DOHH2 (cell line): Measurements from ENCODE around the gene ADM.

Experiments
- H3F3A ChIP-seq: fragments of 200-600 bp; sonication (generic), shearing (Covaris generic); 2 replicates; pipeline ENCODE4 v1.6.0; 2016; ENCODE audit warnings: antibody characterized with exemption, mild to moderate bottlenecking; ENCODE audit not compliant: control insufficient read depth, insufficient read depth
- H3K27ac ChIP-seq: fragments of 200-600 bp; sonication (generic); 2 replicates; pipeline ENCODE4 v1.5.1; 2014; ENCODE audit warnings: low read depth, mild to moderate bottlenecking, low read length, moderate library complexity
- H3K27me3 ChIP-seq: fragments of 200-600 bp; sonication (generic); 2 replicates; pipeline ENCODE4 v1.6.1; 2014; ENCODE audit warnings: mild to moderate bottlenecking, low read length, mixed read lengths; ENCODE audit not compliant: control insufficient read depth
- H3K36me3 ChIP-seq: fragments of 200-600 bp; sonication (generic); 2 replicates; pipeline ENCODE4 v1.6.1; 2014; ENCODE audit warnings: mild to moderate bottlenecking, low read length, moderate library complexity, mixed read lengths; ENCODE audit not compliant: control insufficient read depth
- H3K4me1 ChIP-seq: fragments of 200-600 bp; sonication (generic); 2 replicates; pipeline ENCODE4 v1.6.1; 2014; ENCODE audit warnings: mild to moderate bottlenecking, low read length, mixed read lengths; ENCODE audit not compliant: control insufficient read depth
- H3K4me2 ChIP-seq: fragments of 200-600 bp; sonication (generic); 2 replicates; pipeline ENCODE4 v1.6.0; 2014; ENCODE audit warnings: mild to moderate bottlenecking, low read length, moderate library complexity
- H3K4me3 ChIP-seq: fragments of 200-600 bp; sonication (generic); 2 replicates; pipeline ENCODE4 v1.5.1; 2014; ENCODE audit warnings: mild to moderate bottlenecking, low read length, mixed read lengths
- H3K79me2 ChIP-seq: fragments of 200-600 bp; sonication (generic); 2 replicates; pipeline ENCODE4 v1.6.1; 2014; ENCODE audit warnings: mild to moderate bottlenecking, low read length, mixed read lengths; ENCODE audit not compliant: control insufficient read depth
- H3K9me2 ChIP-seq: fragments of 200-600 bp; sonication (generic); replicated peaks from 2 replicates; pipeline ENCODE4 v1.6.1; 2014; ENCODE audit warnings: mild to moderate bottlenecking, low read length, mixed read lengths; ENCODE audit not compliant: control insufficient read depth
- H3K9me3 ChIP-seq: fragments of 200-600 bp; sonication (generic); 2 replicates; pipeline ENCODE4 v1.6.1; 2014; ENCODE audit warnings: antibody characterized with exemption, low read length, mixed read lengths; ENCODE audit not compliant: control insufficient read depth, insufficient read depth
- H4K20me1 ChIP-seq: fragments of 200-600 bp; sonication (generic); 2 replicates; pipeline ENCODE4 v1.6.0; 2014; ENCODE audit warnings: low read depth, mild to moderate bottlenecking, antibody characterized with exemption, low read length, moderate library complexity; ENCODE audit not compliant: control insufficient read depth, insufficient read depth
- EZH2phosphoT487 ChIP-seq: fragments of 200-600 bp; sonication (generic); IDR thresholded peaks from 2 replicates; pipeline ENCODE4 v1.6.1; 2017; ENCODE audit warnings: borderline replicate concordance, mild to moderate bottlenecking, antibody characterized with exemption, low read length, moderate library complexity, mixed read lengths
- TF ChIP-seq, protein P1 (sequence below): fragments of 200-600 bp; sonication (generic); IDR thresholded peaks from one replicate; pipeline ENCODE4 v1.5.1; 2014; ENCODE audit warnings: antibody characterized with exemption, mild to moderate bottlenecking, low read depth, low read length; ENCODE audit not compliant: poor library complexity, severe bottlenecking

ADM gene

DNA sequence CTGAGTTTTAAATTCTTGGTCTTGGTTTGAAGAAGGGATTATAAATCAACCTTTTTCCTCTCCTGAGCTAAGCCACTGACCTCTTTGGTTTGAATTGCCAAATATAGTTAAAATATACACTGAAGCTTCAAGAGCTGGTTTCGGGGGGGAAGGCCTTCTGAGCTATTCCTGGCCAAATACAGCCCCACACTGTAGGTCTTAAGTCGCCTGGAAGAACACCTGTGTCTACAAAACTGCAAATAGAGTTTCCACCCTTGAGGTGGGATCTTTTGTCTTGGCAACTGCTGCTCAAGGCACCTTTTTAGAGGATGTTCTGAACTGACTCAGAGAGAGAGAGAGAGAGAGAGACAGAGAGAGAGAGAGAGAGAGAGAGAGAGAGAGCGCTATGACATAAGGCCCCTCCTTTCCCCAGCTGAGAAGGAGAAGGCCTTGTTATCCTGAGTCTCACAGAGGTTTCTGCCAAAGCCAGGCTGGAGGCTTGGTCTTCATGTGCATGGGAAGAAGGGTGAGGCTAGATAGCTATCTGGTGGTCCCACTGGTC lies 5.5 kb downstream of the ADM start:
- Histone ChIP-seq H3K9me3 (no peaks in the 10 kb centered on the region), H3K36me3 (no peaks in the 10 kb centered on the region), H3K79me2 (no peaks in the 10 kb centered on the region), H3K9me2 (no peaks in the 10 kb centered on the region), H3K27me3 (peaks cover 28% of the 10 kb centered on the region), H3K4me3 (no peak overlapping the region), H3K4me1 (peaks cover 57% of the 10 kb centered on the region), H3F3A (0 out of 2 replicates have a peak, but pooled peaks cover 4% of the 10 kb centered on the region), H3K4me2 (peak overlapping the region; percentile 20), H3K27ac (no peak overlapping the region), H4K20me1 (no peaks in the 10 kb centered on the region)
- TF ChIP-seq, protein P1, sequence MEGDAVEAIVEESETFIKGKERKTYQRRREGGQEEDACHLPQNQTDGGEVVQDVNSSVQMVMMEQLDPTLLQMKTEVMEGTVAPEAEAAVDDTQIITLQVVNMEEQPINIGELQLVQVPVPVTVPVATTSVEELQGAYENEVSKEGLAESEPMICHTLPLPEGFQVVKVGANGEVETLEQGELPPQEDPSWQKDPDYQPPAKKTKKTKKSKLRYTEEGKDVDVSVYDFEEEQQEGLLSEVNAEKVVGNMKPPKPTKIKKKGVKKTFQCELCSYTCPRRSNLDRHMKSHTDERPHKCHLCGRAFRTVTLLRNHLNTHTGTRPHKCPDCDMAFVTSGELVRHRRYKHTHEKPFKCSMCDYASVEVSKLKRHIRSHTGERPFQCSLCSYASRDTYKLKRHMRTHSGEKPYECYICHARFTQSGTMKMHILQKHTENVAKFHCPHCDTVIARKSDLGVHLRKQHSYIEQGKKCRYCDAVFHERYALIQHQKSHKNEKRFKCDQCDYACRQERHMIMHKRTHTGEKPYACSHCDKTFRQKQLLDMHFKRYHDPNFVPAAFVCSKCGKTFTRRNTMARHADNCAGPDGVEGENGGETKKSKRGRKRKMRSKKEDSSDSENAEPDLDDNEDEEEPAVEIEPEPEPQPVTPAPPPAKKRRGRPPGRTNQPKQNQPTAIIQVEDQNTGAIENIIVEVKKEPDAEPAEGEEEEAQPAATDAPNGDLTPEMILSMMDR = no peak
- TF ChIP-seq EZH2phosphoT487 = no peak

DNA sequence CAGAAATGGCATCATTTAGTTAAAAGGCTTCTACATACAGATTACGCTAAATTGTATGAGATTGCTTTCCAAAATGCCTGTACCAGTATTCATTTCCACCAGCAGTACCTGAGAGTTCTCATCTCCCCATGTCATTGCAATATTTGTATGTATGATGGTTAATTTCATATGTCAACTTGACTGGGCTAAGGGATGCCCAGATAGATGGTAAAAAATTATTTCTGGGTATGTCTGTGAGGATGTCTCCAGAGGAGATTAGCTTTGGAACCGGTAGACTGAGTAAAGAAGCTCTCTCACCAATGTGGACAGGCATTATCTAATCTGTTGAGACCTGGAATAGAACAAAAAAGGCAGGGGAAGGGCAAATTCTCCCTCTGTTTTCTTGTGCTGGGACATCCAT lies 6.9 kb downstream of the ADM start:
- peaks cover 4% of the 10 kb centered on the region; the same call in 1 of the 2 replicates for H3F3A ChIP-seq
- no peak overlapping the region for H3K4me2 ChIP-seq

DNA sequence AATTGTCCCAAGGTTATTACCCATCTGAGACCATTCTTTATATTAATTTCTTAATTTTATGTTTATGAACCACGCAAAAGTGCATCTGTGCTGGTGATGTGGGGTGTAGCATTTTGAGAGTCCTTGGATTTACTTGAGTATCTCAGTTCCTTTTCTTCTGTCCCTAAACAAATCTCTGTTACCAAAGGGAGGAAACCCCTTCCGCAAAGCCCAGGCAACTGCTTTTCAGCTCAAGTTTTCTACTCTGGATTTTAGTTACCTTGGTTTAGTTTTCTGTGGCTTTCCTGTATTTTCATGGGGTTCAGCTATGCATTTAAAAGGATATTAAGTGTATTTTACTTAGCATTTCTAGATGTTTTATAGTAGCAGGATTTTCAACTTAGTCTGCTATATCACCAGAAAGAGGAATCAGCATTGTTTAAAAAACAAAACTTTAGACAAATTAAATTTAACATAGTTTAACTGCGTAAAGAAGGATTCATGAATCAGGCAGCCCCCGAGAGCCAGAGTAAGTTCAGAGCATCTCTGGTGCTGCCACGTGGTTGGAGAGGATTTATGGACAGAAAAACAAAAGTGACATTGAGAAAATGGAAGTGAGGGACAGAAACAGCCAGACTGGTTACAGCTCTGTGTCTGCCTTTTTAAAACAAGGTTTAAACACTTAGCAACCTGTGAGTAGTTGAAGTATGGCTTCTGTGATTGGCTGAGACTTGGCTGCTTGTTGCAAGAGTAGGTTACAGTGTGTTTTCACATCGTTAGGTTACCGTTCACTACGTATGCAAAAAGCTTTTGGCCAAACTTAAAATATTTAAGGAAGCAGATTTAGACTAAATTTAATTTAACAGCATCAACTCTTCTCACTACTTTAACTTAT lies 9.6 kb downstream of the ADM start:
- Histone ChIP-seq H4K20me1 (no peaks in the 10 kb centered on the region), H3F3A (no peaks in the 10 kb centered on the region; the same call in 1 of the 2 replicates), H3K4me2 (peak overlapping the region; percentile 61), H3K9me3 (no peaks in the 10 kb centered on the region), H3K4me1 (peaks cover 39% of the 10 kb centered on the region), H3K27me3 (no peaks in the 10 kb centered on the region), H3K79me2 (no peaks in the 10 kb centered on the region), H3K36me3 (peaks cover 3% of the 10 kb centered on the region; the same call in 1 of the 2 replicates), H3K9me2 (no peaks in the 10 kb centered on the region), H3K4me3 (peak overlapping the region; percentile 60), H3K27ac (no peak overlapping the region)
- TF ChIP-seq, protein P1 = no peak

More for the DNA sequence above, 6.9 kb downstream of the ADM start:
- Histone ChIP-seq H3K4me1 (peaks cover 42% of the 10 kb centered on the region), H3K36me3 (no peaks in the 10 kb centered on the region), H3K27me3 (peaks cover 14% of the 10 kb centered on the region), H3K27ac (no peak overlapping the region), H3K9me2 (no peaks in the 10 kb centered on the region), H3K4me3 (no peak overlapping the region), H3K9me3 (no peaks in the 10 kb centered on the region), H4K20me1 (no peaks in the 10 kb centered on the region), H3K79me2 (no peaks in the 10 kb centered on the region)
- TF ChIP-seq, protein P1 = no peak
- TF ChIP-seq EZH2phosphoT487 = no peak
